HTR-8/SVneo (cell line): Measurements from ENCODE around the gene SNPH.

Experiments used
- DNase-seq: peaks from one replicate; pipeline ENCODE4 v3.0.0; 2011; ENCODE audit warnings: low spot score, mixed read lengths; ENCODE audit not compliant: insufficient read length
- FAIRE-seq: peaks from 2 replicates; lab custom pipeline; 2011; peaks lifted over from hg19 to GRCh38; lab: Jason Lieb, UNC

SNPH gene

DNA sequence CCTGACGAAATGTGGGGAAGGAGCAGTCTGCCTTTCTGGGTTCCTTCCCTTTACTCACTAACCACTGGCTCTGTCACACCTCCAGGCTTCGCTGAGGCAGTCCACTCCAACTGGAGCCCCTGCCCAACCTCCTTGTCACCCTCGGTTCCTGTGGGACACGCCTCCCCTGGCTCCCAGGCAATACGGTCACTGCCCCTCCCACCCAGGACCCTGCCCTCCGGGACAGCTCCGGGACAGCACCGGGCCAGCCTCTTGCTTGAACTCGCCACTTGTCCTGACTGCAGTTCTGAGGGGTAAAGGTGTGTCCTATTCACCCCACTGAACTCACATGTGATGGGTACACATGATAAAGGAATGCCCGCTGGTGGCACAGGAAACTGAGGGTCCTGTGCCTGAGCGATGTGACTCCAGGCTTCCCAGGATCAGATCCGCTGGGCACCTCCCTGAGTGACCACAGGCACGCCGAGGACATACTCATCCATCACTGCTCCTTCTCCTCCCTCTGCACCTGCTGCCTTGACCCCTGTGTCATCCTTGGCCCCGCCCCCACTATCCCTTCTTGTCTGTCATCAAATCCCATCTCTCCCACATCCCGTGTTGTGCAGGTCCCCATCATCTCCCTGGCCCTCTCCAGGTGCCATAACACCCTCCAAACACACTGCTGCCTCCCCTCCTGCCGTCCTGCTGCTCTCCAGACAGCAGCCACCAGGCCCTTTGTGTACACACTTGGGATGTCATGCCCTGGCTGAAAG is 55.0 kb downstream of the SNPH start:
- DNase-seq = no peak
- no peak for FAIRE-seq

DNA sequence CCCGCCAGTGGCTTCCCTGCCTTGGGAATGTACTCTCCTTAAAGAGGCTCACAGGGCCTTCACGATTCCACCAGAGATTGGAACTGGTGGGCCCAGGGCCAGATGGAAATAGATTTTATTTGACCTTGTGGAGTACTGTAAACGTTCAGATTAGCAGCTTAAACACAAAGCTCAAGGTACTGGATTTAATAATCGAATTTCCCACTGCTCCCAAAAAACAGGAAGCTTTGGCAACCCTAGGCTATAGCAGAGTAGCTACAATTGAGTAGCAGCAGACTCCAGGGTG is 55.5 kb downstream of the SNPH start:
- DNase-seq (no peak), FAIRE-seq (no peak)

DNA sequence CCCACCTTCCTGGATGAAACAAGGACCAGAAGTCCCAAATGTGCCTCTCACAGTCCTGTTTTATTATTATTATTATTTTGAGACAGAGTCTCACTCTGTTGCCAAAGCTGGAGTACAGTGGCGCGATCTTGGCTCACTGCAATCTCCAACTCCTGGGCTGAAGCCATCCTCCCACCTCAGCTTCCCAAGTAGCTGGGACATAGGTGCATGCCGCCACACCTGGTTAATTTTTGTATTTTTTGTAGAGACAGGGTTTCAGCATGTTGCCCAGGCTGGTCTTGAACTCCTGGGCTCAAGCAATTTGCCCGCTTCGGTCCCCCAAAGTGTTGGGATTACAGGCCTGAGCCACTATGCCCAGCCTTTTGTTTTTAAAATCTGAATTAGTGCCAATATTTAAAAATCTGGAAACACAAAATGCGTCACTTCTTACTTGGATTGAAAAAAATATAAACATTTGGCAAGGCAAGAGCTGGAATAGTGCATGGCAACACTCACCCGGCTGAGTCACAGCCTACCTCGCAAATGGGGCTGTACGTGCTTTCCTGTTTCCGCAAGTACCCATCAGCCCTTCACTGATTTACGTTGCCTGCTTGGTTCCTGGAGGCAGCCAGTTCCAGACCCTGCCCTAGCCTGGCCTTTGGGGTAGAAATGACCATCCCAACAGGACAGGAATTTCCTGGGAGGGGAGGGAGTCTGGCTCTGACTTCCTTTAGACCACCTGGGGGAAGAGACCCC is 56.6 kb downstream of the SNPH start:
- FAIRE-seq = peak; percentile 42
- peak; percentile 56 for DNase-seq

DNA sequence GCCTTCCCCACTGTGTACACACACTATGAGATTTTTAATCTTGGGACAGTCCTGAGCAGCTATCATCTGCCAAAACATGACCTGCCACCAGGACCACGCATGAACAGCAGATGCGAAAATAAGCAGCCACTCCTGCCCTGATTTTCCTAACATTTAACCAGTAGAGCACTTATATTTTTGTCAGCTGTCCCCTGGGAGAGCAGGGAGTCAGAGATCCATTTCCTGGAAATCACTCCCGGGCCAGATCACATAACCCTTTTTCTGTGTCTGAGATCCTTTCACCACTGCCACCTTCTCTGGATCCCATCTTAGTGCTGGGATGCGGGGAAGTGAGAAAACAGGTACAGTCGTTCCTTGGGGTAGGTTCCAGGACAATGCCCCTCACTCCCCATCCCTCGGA is 57.2 kb downstream of the SNPH start:
- DNase-seq (no peak), FAIRE-seq (no peak)

DNA sequence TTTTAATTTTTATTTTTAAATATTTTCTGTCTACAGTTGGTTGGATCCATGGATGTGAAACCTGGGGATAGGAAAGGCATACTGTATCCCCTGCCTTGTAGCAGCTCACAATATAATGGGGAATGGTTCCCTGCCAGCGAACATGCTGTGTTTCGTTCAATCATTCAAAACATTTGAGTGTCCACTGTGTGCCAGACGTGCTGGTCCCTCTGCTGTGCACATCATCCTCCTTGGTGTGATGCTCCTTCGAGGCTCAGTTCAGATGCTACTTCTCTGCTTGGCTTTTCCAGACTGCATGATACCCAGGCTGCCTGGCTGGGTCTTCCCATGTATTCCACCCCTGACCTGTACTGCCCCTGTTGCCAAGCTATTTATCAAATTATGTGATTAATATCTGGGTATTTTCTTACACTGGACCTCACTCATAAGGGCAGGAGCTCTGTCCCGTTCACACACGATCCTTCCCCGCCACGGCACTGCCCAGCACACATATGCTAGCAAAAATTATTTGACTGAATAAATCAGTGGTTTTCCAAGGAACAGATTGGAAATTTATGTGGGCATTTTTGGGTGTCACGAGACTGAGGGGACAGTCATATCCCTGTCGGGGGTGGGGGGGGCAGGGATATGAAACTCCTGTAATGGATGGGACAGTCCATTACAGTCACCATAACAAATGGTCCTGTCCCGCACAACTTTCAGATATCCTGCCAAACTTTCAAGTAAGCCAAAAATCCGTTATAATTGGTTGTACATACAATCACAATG is 57.9 kb downstream of the SNPH start:
- no peak for DNase-seq
- FAIRE-seq = no peak

DNA sequence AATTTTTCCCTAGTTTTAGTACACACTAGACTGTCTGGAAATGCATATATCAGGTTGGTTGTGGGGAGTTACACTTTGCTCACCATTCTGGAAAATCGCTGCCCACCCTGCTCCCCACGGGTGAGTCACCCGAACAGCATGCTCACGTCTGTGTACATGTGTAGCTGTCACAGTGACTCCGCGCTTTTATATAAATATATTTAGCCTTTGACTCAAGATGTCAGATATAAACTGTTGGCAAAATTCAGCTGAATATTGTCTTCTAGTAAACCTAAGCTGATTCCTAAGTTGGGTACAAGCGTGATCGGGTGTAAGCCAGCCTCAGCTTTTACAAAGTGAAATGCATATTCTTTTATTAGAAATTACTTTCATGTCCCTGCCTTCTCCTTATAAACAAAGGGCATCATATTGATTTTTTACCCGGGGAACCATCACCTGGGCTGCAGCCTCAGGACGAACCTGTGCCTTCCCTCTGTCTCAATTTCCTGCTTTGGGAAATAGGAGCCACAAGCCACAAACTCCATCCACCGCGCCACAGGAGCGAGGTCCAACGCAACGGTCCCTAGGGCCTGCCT is 58.6 kb downstream of the SNPH start:
- no peak for DNase-seq
- no peak for FAIRE-seq

DNA sequence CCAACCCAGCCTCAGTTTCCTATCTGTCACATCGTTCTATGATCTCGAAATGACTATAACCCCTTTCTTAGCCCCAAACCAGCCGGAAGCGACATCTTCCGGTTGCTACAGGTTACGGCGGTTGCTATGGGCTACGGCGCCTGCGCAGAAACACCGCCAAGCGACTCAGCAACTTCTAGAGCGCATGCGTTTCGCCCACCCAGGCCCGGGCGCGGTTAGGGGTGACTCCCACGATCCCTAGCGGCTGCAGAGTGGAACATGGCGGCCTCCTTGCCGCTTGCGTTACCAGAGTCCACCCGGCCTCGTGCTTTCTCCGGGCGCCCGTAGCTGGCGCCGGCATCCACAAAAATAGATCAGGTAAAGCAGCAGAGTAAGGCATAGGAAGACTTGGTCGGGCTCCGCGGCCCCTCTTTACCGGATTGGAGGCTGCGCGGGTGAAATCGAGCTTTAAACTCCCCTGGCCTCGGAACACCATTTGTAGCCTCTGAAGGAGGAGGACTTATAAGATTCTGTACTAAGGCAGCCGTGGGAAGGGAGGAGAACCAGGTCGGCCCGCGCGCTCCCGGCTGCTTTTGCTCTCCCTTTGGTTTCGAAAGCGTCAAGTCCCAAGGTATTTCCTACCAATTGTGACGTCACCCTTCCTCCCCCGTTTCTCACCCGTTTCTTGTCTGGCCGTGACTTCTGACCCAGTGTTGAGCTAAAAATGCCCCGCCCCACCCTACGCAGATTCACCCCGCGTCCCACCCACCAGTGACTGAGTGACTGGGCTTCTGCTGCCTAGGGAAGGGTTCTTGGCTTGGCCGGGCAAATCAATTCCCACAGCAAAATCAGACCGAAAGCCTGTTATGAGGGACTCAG is 59.3 kb downstream of the SNPH start:
- peak; percentile 89 for FAIRE-seq
- peak; percentile 99 for DNase-seq

DNA sequence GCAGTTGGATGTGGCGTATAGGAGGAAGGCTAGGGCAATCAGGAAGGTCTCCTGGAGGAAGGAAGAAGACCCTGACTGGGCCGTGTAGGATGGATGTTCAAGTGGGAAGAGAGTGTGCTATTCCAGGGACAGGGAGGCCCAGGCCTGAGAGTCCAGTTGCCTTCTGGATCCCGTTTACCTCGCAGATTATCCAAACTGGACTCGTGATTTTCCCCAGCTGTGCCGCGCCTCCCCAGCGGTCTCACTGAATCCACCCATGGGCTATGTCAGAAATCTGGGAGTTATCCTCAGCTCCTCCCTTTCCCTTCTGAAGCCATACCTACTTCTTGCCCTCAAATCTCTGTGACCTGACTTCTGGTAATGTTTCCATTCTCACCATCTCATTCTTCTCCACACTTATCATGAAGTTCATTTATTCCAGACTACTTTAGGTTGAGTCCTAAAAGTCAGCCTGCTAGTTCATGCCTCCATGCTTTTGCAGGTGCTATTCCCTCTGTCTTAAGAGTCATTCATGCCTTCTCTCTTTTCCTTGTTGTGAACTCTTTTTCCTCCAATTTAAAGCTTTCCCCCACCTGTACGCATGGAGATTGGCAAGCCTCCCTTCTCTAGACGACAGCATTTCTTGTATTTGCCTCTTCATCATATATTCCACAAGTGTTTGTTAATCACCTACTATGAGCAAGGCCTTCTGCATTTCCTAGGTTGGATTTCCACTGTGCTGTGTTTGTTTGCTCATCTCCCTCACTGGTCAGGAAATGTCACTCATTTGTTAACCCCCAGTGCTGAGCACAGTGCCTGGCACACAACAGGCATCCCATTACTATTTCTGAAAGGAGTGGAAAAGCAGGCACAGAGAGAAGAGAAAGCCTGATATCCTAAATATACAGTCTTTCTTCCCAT is 60.2 kb downstream of the SNPH start:
- FAIRE-seq (no peak), DNase-seq (no peak)

DNA sequence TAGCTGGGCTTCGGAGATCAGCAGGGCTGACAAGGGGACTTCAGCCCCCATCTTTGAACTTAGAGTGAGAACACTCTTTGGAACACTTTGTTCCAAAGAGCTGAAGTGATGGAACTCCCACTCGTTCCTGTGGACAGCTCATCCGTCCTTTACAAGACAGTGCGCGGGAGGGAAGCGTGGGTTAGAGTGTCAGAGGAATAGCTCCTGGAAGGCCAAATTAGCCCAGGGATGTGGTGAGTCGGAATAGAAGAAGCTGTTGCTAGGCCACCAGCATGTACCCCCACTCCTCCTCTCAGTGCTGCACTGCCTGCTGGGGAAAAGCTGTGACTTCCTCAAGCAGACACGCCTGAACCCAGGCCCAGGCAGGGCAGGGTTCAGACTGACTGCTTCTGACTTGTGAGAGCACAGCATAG is 61.2 kb downstream of the SNPH start:
- FAIRE-seq = peak; percentile 36
- DNase-seq = no peak

DNA sequence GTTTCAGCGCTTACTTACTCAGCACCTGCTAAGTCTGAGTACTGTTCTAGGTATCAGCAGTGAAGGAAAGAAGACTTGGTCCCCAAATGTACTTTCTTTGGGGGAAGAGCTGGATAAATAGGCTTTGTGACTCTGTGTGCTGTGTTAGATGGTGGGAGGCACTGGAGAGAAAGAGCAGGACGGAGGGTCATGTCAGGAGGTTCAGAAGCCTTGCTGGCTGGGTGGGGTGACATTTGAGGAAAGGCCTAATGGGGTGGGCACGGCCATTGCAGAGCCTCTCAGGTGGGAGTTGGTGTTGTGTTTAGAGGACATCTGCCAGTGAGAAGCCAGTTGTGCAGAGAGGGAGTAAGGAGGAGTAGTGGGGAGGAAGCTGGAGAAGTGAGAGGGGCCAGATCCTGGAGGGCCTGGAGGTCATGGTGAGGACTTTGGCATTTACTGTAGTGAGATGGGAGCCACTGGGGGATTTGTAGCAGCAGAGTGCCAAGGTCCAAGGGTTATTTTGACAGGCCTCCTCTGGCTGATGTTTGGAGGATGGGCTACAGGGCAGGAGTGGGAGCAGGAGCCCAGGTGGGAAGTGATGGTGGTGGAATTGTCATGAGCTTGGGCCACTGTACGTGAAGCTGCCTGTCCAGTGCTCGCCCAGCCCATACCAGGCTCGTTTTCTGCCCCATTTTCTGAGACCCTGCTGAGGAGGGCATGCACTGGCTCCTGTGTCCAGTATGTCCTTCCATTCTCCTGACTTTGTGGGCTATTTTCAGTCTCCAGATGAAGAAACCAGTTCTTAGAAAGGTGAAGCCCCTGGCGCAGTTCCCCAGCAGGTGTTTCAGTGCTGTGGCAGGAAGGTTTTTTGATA is 62.0 kb downstream of the SNPH start:
- no peak for DNase-seq
- FAIRE-seq = no peak

DNA sequence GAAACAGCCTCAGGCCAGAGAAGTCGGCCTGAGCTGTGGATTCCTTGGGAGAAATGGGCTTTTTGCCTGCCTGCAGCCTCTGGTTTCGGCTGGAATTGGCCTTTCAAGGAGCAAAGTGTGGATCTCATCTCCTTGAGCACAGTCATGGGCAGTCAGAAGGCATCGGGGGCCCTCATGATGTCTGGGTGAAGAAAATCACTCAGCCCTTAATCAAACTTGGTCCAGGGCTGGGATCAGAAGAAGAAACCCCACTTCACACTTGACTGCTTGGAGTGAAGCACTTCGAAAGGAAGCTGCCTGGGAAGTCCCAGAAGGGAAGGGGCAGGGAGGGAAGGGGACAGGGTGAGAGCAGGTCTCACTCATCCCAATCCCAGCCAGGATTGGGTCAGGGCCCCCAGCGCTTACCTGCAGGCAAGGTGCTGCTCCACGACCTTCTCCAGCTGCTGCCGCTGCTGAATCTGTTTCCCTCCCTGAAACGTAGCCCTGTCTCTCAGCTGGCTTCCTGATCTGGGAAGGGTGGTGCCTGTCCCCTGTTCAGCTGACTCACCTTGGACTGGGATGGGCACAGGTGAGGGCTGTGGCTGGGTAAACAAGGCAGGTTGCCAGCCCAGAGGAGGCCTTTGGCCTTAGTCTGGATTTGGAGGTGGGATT is 62.7 kb downstream of the SNPH start, which contains the start of gene SDCBP2:
SDCBP2 (minus strand) TSS at position 460 of the 651 bp plus-strand sequence. CDS start 8,723 bp downstream, outside the sequence.
- FAIRE-seq (no peak), DNase-seq (no peak)

DNA sequence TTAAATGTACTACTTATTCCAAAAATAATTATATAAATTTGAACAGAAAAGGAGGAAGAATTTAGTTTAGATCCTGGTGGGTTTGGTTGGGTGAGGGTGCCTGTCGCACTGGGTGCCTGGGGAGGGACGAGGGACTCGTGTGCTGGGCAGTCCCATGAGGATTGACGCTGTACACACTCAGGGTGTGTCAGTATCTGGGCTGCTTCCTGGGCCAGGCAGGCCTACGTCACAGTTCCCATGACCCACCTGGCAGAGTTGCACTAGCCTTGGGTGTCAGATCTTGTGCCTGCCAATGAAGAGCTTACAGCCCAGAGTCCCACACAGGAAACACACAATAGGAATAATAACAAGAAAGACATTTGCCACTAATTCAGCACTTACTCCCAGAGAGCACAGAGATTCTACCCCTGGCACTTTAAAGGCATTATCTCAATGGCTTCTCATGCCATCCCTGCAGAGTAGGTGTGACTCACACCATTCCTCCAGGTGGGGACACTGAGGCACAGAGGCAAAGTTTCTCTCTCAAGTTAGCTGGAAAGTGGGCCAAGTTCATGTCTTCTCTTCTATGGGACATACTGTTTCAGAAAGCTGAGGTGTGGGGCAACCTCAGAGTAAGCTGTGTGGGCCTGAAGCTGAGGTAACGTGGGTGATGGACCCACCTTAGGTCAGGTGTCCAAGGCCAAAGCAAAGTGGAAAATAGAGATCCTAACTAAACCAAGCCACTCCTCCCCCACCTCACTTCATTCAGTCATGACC is 64.2 kb downstream of the SNPH start:
- DNase-seq (no peak), FAIRE-seq (no peak)

DNA sequence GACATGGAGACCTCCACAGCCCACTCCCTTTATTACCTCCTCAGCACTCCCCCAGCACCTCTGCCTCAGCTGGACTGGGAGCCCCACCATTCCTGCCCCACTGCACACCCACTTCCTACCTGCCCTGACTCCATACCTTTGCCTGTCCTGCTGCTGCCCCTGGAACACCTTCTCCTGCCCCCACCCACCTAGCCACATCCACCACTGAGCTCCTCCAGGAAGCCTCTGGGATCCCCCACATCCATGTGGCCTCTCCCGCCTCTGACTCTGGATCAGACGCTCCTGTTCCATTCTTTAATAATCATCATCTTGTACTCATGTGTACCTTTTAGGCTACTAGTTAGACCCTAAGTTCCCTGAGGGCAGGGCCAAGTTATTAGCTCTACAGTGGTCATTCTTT is 65.0 kb downstream of the SNPH start:
- DNase-seq (no peak), FAIRE-seq (no peak)

DNA sequence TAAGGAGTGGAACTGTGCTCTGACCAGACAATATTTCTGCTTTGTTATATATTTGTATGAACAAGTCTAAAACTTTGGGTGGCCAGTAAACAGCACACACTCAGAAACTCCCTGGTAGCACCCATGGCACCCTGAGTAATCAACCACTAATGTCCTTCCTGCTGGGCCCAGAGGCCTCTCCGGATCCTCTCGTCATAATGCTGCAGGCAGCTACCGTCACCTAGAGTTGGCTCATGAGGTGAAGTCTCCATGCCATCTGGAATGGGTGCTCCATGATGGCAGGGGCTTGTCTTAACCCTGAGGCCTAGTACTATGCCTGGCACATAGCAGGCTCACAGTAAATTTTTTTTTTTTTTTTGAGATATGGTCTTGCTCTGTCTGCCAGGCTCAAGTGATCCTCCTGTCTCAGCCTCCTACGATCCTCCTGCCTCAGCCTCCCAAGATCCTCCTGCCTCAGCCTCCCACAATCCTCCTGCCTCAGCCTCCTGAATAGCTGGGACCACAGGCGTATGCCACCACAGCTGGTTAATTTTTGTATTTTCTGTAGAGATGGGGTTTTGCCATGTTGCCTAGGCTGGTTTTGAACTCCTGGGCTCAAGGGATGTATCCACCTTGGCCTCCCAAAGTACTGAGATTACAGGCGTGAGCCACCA is 65.8 kb downstream of the SNPH start:
- no peak for FAIRE-seq
- no peak for DNase-seq

DNA sequence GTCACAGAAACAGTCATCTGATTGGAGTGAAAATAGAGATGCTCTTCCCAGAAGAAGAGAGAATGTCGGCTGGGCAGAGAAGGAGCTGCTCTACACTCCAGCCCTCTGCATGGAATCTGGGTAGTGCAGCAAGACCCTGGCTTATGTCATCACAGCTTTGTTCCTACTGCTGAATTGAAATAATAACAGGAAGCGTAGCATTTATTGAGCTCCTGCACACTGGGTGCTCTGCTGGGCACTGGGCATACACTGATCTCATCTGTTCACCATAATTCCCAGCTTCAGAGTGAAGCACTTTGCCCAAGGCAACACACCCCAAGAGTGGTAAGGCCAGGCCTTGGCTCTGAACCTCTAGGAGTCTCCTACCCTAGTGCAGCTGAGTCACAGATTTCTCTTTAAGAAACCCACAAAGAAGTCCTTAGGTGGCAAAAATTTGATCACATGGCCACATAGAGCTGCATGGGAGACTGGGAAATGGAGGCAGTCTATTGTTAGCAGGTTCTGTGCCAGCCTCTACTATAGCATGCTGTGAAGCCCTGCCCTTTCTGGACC is 66.7 kb downstream of the SNPH start:
- FAIRE-seq (no peak), DNase-seq (no peak)
